Ovary (tissue), 3 donors: ENCODE results near the gene ARID2.

Experiments used
- CTCF ChIP-seq, 3 donors: fragments of 450-650 bp in 2 of 3; fragments of 200-600 bp in 1 of 3; IDR thresholded peaks; one replicate each; pipeline versions ENCODE4 v1.5.1 to v1.8.0; 2016 to 2022; ENCODE audit warnings: antibody characterized with exemption in 3 of 3, mild to moderate bottlenecking in 1 of 3
- POLR2A ChIP-seq: fragments of 450-650 bp; IDR thresholded peaks from one replicate; pipeline ENCODE4 v1.6.1; 2017; ENCODE audit warnings: antibody characterized with exemption, mild to moderate bottlenecking, moderate library complexity
- donor health status: DM: no; HTN: no; CAD: no.

GRCh38 chr12:45707241-45707857 lies 22.2 kb upstream of the ARID2 start:
- TF ChIP-seq CTCF (IDR thresholded peaks at IDR 0.05) (no peak), POLR2A (no peak)
